ENCODE results near the gene KISS1.

Gene KISS1

DNA sequence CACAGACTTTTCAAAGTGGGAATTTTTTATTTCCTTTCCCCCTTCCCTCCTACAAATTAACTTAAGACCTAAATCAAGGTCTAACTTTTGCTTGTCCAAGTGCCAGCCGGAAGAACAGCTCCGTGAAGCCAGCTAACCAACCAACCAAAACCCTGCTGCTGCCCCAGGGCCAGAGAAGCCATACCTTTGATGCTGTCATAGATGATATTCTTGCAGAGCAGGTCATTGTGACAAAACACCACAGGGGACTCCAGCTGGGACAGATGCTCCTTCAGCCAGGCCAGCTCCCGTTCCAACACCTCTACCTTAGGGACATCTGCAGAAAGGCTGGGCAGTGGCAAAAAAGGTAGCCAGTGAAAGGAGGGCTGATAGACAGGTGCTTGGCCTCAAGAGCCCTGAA lies 55.2 kb downstream of the KISS1 start:
- TF ChIP-seq, protein P1, sequence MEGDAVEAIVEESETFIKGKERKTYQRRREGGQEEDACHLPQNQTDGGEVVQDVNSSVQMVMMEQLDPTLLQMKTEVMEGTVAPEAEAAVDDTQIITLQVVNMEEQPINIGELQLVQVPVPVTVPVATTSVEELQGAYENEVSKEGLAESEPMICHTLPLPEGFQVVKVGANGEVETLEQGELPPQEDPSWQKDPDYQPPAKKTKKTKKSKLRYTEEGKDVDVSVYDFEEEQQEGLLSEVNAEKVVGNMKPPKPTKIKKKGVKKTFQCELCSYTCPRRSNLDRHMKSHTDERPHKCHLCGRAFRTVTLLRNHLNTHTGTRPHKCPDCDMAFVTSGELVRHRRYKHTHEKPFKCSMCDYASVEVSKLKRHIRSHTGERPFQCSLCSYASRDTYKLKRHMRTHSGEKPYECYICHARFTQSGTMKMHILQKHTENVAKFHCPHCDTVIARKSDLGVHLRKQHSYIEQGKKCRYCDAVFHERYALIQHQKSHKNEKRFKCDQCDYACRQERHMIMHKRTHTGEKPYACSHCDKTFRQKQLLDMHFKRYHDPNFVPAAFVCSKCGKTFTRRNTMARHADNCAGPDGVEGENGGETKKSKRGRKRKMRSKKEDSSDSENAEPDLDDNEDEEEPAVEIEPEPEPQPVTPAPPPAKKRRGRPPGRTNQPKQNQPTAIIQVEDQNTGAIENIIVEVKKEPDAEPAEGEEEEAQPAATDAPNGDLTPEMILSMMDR (IDR thresholded peaks at IDR 0.05; ENCODE audit: low read length, missing control alignments): no peak
- no peak overlapping the region for H3K4me3 ChIP-seq (replicated peaks; ENCODE audit: low read depth, low read length)
- DNase-seq (ENCODE audit: low read depth): no peak
